NB4 (cell line): ENCODE measurements around the gene RIPOR3.

Experiments
- POLR2A ChIP-seq: IDR thresholded peaks from 2 replicates; pipeline ENCODE4 v1.6.1; 2011; ENCODE audit warnings: mild to moderate bottlenecking; ENCODE audit not compliant: insufficient read length; ENCODE audit errors: extremely low read depth
- TF ChIP-seq, protein P1 (sequence below): IDR thresholded peaks from one replicate; pipeline ENCODE4 v1.5.1; 2012; ENCODE audit warnings: low read depth, low read length
- TF ChIP-seq, protein P2 (sequence below): IDR thresholded peaks from 2 replicates; pipeline ENCODE4 v1.6.1; 2011; ENCODE audit warnings: low read depth, low read length

DNA sequence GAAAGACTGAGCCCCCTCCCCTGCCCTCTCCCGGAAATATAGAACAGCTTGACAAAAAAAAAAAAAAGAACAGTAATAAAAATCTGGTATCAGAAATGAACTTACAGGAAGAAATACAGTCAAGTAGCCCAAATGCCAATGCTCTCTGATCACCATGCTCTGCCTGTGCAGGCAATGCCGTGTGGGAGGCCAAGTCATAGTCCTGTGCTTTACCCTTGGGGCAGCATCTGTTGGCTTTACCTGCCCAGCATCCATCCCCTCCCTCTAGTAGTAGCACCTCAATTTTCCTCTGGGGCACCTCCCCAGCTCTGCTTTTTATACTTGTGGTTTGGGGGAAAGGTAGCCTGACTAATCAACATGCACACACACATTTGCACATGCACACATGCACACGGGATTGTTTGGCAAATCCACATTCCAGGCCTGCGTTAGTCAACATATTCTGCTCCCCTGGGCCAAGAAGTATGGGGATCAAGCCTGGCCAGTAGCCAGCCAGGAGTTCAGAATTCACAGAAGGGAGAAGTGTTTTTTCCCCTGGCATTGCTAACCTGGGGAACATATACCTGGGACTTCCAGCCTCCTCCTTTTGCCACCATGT is 70.2 kb downstream of the RIPOR3 start:
- TF ChIP-seq, protein P1, sequence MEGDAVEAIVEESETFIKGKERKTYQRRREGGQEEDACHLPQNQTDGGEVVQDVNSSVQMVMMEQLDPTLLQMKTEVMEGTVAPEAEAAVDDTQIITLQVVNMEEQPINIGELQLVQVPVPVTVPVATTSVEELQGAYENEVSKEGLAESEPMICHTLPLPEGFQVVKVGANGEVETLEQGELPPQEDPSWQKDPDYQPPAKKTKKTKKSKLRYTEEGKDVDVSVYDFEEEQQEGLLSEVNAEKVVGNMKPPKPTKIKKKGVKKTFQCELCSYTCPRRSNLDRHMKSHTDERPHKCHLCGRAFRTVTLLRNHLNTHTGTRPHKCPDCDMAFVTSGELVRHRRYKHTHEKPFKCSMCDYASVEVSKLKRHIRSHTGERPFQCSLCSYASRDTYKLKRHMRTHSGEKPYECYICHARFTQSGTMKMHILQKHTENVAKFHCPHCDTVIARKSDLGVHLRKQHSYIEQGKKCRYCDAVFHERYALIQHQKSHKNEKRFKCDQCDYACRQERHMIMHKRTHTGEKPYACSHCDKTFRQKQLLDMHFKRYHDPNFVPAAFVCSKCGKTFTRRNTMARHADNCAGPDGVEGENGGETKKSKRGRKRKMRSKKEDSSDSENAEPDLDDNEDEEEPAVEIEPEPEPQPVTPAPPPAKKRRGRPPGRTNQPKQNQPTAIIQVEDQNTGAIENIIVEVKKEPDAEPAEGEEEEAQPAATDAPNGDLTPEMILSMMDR = no peak
- TF ChIP-seq POLR2A = no peak
- TF ChIP-seq, protein P2, sequence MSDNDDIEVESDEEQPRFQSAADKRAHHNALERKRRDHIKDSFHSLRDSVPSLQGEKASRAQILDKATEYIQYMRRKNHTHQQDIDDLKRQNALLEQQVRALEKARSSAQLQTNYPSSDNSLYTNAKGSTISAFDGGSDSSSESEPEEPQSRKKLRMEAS = no peak
